Endothelial cell (in vitro differentiated cells): ENCODE results near the gene ATOSA. TPM values are rescaled to one million over a fixed set of nuclear protein-coding genes. Genes with fewer than 3 reads are reported as not detected.

Experiments
- DNase-seq: peaks from one replicate; pipeline ENCODE4 v3.0.0; 2021; ENCODE audit warnings: low spot score
- H3K27ac Mint-ChIP-seq: one replicate; pipeline ENCODE4 v1.8.0; 2021; ENCODE audit warnings: mixed read lengths, inconsistent platforms; ENCODE audit not compliant: unreplicated experiment
- H3K27me3 Mint-ChIP-seq: one replicate; pipeline ENCODE4 v1.8.0; 2021; ENCODE audit warnings: mild to moderate bottlenecking, moderate library complexity, mixed read lengths, inconsistent platforms; ENCODE audit not compliant: unreplicated experiment
- H3K36me3 Mint-ChIP-seq: one replicate; pipeline ENCODE4 v1.8.0; 2021; ENCODE audit warnings: mild to moderate bottlenecking, low read depth, mixed read lengths, inconsistent platforms; ENCODE audit not compliant: unreplicated experiment
- H3K4me1 Mint-ChIP-seq: one replicate; pipeline ENCODE4 v1.8.0; 2021; ENCODE audit warnings: mild to moderate bottlenecking, mixed read lengths, inconsistent platforms; ENCODE audit not compliant: unreplicated experiment
- H3K4me3 Mint-ChIP-seq: one replicate; pipeline ENCODE4 v1.8.0; 2021; ENCODE audit warnings: mild to moderate bottlenecking, mixed read lengths, inconsistent platforms; ENCODE audit not compliant: unreplicated experiment
- H3K9me3 Mint-ChIP-seq: one replicate; pipeline ENCODE4 v1.8.0; 2021; ENCODE audit warnings: mixed read lengths, inconsistent platforms; ENCODE audit not compliant: unreplicated experiment
- long read RNA-seq: library from polyadenylated mRNA; unstranded; transcript quantifications from one replicate; pipeline ENCODE4 v2.0.0, GENCODE V29; 2020; ENCODE audit not compliant: unreplicated experiment
- total RNA-seq: library from RNA; stranded (reverse); fragmentation: NEBNext Ultra II Directional; extraction: Animal tissue kit (Norgen Biotek cat#: 25700); gene quantifications from one replicate; pipeline ENCODE4 v1.2.1, GENCODE V29; 2021; ENCODE audit not compliant: unreplicated experiment
- TF ChIP-seq, protein P1 (sequence below): fragments of 200-600 bp; sonication (generic); IDR thresholded peaks from one replicate; pipeline ENCODE4 v1.5.0; 2021; ENCODE audit warnings: antibody characterized with exemption; ENCODE audit not compliant: unreplicated experiment

ATOSA gene, protein sequence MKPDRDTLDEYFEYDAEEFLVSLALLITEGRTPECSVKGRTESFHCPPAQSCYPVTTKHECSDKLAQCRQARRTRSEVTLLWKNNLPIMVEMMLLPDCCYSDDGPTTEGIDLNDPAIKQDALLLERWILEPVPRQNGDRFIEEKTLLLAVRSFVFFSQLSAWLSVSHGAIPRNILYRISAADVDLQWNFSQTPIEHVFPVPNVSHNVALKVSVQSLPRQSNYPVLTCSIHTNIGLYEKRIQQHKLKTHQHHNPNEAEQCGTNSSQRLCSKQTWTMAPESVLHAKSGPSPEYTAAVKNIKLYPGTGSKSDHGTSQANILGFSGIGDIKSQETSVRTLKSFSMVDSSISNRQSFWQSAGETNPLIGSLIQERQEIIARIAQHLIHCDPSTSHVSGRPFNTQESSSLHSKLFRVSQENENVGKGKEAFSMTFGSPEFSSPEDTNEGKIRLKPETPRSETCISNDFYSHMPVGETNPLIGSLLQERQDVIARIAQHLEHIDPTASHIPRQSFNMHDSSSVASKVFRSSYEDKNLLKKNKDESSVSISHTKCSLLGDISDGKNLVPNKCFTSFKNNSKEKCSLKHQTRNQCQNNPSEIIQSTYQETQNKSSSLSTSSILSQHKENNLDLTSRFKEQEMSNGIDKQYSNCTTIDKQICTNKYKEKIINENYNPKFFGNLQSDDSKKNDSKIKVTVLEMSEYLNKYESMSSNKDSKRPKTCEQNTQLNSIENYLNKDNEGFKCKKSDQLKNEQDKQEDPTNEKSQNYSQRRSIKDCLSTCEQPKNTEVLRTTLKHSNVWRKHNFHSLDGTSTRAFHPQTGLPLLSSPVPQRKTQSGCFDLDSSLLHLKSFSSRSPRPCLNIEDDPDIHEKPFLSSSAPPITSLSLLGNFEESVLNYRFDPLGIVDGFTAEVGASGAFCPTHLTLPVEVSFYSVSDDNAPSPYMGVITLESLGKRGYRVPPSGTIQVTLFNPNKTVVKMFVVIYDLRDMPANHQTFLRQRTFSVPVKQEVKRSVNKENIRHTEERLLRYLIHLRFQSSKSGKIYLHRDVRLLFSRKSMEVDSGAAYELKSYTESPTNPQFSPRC
- total RNA-seq = 24.6 TPM
- long read RNA-seq = 0 reads

DNA sequence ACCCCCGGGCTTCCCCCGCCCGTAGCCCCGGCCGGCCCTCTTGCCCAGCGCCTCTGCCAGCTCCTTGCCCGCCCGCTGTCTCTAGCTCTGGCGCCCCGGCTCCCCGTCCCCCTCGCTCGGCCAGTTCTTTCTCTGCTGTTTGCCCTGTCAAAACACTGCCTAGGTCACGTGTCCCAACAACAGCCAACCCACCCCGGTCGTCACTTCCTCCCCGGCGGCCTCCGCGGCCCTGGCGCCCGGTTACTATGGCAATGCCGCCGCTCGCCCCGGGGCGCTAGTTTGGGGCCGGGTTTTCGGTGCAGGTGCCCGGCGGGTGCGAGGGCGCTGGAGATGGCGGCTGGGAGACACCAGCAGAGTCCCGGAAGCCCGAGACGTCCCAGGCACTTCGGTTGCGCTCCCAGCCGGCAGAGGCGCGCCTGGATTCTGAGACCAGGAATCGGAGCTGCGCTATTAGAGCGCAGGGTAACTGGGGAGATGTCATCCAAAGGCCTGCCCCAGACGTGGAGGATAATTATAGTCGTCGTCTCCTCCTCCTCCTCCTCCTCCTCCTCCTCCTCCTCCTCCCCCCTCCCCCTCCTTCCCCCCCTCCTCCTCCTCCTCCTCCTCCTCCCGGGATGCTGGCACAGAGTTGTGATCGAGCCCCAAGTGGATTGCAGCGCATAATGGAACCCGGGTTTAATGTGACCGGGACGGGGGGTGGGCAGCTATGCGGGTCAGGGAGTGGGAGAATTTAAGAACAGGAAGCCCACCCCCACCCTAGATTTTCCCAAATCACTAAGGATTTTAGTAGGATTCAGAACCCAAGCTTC lies at the start of gene ATOSA:
Gene ATOSA, minus strand, starts transcription at position 157 of the 809 bp plus-strand sequence. CDS start 1,367 bp downstream, outside the sequence.
- TF ChIP-seq, protein P1, sequence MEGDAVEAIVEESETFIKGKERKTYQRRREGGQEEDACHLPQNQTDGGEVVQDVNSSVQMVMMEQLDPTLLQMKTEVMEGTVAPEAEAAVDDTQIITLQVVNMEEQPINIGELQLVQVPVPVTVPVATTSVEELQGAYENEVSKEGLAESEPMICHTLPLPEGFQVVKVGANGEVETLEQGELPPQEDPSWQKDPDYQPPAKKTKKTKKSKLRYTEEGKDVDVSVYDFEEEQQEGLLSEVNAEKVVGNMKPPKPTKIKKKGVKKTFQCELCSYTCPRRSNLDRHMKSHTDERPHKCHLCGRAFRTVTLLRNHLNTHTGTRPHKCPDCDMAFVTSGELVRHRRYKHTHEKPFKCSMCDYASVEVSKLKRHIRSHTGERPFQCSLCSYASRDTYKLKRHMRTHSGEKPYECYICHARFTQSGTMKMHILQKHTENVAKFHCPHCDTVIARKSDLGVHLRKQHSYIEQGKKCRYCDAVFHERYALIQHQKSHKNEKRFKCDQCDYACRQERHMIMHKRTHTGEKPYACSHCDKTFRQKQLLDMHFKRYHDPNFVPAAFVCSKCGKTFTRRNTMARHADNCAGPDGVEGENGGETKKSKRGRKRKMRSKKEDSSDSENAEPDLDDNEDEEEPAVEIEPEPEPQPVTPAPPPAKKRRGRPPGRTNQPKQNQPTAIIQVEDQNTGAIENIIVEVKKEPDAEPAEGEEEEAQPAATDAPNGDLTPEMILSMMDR = no peak
- Mint-ChIP-seq H3K4me1 (peaks cover 5% of the 10 kb centered on the region), H3K27ac (peak within 1 kb of the TSS; percentile 99), H3K4me3 (peak within 1 kb of the TSS; percentile 99), H3K36me3 (no peaks in the 10 kb centered on the region), H3K9me3 (no peaks in the 10 kb centered on the region), H3K27me3 (peaks cover 10% of the 10 kb centered on the region)
- peak; percentile 89 for DNase-seq

DNA sequence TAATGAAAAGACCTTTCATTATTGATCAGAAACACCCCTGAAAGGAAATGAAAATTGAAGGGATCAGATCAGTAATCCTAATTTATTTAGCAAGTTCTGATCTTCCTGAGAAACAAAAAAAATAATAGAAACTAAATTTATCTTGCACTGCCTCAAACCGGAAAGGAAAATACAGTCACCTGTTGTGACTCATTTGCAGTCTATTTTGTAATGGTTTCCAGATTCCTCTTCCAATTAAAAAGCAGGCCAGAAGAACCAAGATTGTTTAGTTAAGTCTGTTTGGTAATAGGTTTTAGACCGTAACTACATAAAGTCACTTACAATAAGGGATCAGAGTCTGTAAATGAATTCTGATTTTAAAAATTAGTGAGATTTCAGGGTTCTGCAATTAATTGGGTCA lies 49.7 kb upstream of the ATOSA start:
- no peak for DNase-seq
- H3K4me3 Mint-ChIP-seq = no peak overlapping the region
- no peaks in the 10 kb centered on the region for H3K36me3 Mint-ChIP-seq
- TF ChIP-seq, protein P1 = no peak
- no peaks in the 10 kb centered on the region for H3K9me3 Mint-ChIP-seq
- H3K4me1 Mint-ChIP-seq = peaks cover 18% of the 10 kb centered on the region
- H3K27ac Mint-ChIP-seq = no peak overlapping the region
- no peaks in the 10 kb centered on the region for H3K27me3 Mint-ChIP-seq

DNA sequence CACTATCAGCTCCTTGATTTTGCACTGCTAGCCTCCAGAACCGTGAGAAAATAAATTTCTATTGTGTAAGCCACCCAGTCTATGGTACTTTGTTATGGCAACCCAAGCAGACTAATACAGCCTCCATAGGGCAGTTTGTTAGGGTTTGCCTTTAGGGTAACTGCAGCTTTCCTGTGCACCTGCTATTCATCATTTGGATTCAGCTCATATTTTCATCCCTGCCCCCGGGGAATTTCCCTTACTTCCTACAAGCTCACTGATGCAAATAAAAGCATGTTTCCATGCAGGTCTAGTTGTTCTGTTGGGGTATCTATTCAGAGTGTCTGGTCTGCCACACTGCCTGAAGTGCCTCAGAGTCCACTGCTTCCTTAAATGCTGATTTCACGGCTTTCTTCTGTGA lies 48.6 kb upstream of the ATOSA start:
- no peaks in the 10 kb centered on the region for H3K27me3 Mint-ChIP-seq
- H3K9me3 Mint-ChIP-seq = no peaks in the 10 kb centered on the region
- no peaks in the 10 kb centered on the region for H3K36me3 Mint-ChIP-seq
- peaks cover 18% of the 10 kb centered on the region for H3K4me1 Mint-ChIP-seq
- DNase-seq = no peak
- TF ChIP-seq, protein P1 = no peak
- H3K27ac Mint-ChIP-seq = no peak overlapping the region
- H3K4me3 Mint-ChIP-seq = no peak overlapping the region

DNA sequence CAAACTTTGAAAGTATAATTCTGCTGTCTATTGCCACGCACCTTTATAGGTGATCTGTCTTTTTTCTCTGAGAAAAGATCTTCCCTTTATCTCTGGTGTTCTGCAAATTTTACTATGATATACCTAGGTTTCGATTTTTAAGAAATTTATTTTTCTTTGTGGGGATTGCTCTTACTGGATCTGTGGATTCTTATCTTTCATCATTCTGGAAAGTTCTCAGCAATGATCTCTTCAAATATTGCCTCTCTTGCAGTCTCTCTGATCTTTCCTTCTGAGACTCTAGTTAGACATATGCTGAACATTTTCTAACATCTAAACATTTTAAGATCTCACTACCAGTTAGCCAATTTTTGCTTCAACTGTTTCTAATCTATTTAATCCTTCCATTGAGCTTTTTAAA lies 47.0 kb upstream of the ATOSA start:
- DNase-seq = no peak
- Mint-ChIP-seq H3K9me3 (no peaks in the 10 kb centered on the region), H3K36me3 (no peaks in the 10 kb centered on the region), H3K4me3 (no peak overlapping the region), H3K4me1 (peaks cover 15% of the 10 kb centered on the region), H3K27ac (no peak overlapping the region), H3K27me3 (no peaks in the 10 kb centered on the region)
- TF ChIP-seq, protein P1 = no peak
